ENCODE results near the gene TNFRSF1A.
"Not testable (repeated sequence)": the region's sequence is repeated elsewhere in the genome, so short reads cannot be mapped to it uniquely, and the experiment has no call there.

TNFRSF1A gene

GRCh38 chr12:6302621-6303020 is 39.3 kb downstream of the TNFRSF1A start:
- DNase-seq = no peak

GRCh38 chr12:6301721-6302120 is 40.2 kb downstream of the TNFRSF1A start:
- no peak for DNase-seq

- no peak for DNase-seq
These were observed 44.7 kb downstream of the TNFRSF1A start for GRCh38 chr12:6297170-6297569.

DNA sequence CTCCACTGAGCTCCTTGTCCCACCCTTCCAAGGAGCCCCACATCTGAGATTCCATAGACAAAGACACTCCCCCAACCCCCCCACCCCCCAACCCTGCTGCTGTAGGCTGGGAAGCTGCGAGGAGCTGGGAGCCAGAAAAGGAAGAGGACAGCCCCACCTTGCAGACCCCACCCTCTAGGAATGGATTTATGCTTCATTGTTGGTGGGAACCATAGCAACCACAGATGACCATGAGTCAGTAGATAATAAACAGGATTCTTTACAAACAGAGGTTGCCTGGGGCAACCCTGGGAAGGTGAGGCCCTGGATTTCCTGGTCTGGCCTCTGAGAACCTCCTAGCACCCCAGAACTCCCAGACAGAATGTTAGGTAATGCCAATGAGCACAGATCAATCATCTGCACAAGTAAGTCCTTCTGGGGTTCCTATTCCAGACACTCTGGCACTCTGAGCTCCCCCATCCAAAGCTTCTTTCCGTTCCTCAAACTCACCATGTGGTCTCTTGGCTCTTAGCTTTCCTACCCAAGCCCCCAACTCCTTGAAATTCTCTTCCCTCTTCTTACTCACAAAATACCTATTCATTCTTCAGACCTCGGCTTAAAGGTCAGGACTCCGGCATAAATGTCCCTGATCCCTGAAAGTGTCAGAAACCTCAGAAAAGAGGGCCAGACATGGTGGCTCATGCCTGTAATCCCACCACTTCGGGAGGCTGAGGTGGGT is 46.6 kb downstream of the TNFRSF1A start:
- no peak for DNase-seq

DNA sequence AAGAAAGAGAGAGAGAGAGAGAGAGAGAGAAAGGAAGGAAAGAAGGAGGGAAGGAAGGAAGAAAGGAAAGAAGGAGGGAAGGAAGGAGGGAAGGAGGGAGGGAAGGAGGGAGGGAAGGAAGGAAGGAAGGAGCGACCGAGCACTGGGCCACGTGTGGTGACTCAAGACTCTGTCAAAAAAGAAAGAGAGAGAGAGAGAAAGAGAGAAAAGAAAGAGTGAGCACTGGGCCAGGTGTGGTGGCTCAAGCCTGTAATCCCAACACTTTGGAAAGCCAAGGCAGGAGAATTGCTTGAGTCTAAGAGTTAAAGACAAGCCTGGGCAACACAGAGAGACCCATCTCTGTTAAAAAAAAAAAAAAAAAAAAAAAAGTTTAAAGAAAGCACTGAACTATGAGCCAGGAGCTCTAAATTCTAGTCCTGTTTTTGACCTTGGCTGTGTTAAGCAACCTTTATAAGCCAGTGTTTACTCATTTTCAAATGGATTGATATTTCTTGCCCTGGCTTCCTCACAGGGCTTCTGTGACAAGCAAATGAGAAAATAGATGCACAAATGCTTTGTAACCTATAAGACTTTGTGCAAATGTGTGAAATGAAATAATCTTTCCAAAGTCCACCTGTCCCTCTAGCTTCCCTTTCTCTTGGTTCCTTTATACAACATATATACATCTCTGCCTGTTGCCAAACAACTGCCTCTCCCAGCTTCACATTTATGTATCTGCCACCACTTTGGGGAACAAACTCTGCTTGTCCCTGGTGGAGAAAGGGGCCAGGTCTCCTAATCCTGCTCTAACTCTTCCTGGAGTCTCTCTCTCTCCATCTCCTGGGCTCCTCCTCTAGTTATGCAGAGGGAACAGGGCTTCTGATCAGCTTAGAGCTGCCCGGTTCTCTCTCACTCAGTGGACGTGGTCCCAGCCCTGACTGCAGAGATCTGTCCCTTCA is 47.5 kb downstream of the TNFRSF1A start:
- DNase-seq = no peak

- DNase-seq = no peak
These were observed 49.3 kb downstream of the TNFRSF1A start for GRCh38 chr12:6292606-6293005.

GRCh38 chr12:6289906-6290305 is 52.0 kb downstream of the TNFRSF1A start:
- DNase-seq = not testable (repeated sequence)

DNA sequence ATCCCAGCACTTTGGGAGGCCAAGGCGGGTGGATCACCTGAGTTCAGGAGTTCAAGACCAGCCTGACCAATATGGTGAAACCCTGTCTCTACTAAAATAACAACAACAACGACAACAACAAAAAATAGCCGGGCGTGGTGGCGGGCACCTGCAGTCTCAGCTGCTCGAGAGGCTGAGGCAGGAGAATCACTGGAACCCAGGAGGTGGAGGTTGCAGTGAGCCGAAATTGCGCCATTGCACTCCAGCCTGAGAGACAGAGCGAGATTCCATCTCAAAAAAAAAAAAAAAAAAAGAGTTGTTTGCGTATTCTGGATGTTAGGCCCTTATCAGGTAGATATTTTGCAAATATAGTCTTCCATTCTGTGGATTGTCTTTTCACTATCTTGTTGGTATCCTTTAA is 52.8 kb downstream of the TNFRSF1A start:
- not testable (repeated sequence) for DNase-seq

DNA sequence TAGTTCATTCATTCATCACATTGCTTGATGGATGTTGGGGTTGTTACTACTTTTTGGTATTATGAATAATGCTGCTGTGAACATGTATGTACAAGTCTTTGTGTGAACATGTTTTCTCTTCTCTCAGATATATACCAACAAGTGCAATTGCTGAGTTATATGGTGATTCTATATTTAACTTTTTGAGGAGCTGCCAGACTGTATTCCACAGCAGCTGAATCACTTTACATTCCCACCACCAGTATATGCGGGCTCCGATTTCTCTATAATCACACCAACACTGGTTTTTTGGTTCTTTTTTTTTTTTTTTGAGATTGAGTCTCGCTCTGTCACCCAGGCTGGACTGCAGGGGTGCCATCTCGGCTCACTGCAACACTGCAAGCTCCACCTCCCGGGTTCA is 53.6 kb downstream of the TNFRSF1A start:
- no peak for DNase-seq

- no peak for DNase-seq
These were observed 56.2 kb downstream of the TNFRSF1A start for GRCh38 chr12:6285532-6286306.

DNA sequence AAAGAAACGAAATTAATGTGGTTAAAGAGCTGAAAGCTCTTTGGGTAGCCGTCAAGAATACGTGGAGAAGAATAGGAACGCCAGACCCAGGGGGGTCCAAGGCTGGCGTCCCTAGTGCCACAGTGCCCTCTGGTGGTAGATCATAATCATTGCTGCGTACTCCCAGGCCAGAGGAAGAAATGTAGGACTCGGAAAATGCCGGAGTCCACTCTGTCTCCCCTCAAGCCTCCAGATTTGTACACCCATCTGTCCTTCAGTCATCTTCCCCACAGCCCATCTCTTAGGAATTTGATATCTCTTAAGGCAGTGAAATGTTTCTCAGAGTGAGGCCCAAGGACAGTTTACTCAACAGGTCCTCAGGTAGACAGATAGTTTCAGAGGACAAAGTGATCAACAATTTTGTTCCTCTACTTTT is 56.8 kb downstream of the TNFRSF1A start:
- peak in 4 of 5 donors; percentile 42 to 56 (median 44) for DNase-seq

- no peak for DNase-seq
These were observed 57.6 kb downstream of the TNFRSF1A start for GRCh38 chr12:6284273-6284672.

- DNase-seq = no peak
These were observed 59.4 kb downstream of the TNFRSF1A start for GRCh38 chr12:6282453-6282840.

DNA sequence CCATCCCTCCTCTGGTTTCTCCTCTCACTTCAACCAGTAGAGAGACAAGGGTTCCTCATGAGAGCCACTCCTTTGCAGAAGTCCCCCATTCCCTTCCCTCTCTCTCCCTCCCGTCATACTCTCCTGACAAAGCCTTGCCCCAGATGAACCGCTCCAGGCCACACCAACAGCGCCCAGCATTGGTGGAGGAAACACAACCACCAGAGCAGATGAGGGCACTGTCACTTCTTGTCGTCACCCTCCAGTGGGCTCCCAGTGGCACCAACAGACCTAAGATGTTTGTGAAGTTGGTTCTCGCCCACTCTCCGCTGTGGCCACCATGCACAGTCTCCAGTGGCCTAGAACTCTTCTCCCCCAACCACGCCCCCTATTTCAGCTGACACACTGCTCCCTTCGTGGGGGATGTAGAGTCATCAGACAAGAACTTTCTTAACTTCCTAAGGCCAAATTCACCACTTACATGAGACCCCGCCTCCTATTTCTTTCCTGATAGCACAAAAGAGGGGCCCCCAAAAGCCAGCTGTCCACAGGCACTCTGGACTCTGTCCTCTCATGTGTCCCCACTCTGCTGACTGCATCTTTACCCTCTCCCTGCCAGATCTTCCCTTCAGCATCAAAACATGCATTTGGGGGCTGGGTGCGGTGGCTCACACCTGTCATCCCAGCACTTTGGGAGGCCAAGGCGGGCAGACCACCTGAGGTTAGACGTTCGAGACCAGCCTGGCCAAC is 60.6 kb downstream of the TNFRSF1A start:
- DNase-seq = no peak

GRCh38 chr12:6280672-6281071 is 61.2 kb downstream of the TNFRSF1A start:
- no peak for DNase-seq

- no peak for DNase-seq
These were observed 61.8 kb downstream of the TNFRSF1A start for GRCh38 chr12:6280053-6280469.

GRCh38 chr12:6279631-6280030 is 62.2 kb downstream of the TNFRSF1A start:
- no peak for DNase-seq

DNA sequence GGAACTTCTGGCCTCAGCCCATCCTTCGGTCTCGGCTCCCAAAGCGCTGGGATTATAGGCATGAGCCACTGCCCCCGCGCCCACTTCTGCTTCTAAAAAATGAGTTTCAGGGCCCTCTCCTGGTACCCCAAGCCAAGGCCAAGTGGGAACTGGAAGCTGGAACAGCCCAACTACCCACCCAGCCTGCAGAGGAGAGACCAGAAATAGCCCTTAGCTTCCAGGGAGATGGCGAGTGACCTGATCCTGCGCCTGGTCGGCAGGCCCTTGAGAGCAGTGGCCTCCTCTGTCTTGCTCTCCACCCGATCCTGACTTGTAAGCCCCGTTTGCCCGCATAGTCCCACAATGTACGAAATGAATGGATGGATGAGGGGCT is 62.6 kb downstream of the TNFRSF1A start:
- no peak for DNase-seq

All from T-helper 1 cell (primary cell).